ENCODE data around the gene CRAT.

The CRAT gene

GRCh38 chr9:129053020-129053419 is 57.6 kb downstream of the CRAT start:
- H3K9ac ChIP-seq = no peak overlapping the region
- H3K9me3 ChIP-seq = no peaks in the 10 kb centered on the region
- H3K36me3 ChIP-seq = peaks cover 99% of the 10 kb centered on the region
- no peak overlapping the region for H3K27ac ChIP-seq
- TF ChIP-seq Cebpa-rat (IDR thresholded peaks at IDR 0.05) = no peak
- no peaks in the 10 kb centered on the region for H3K27me3 ChIP-seq
- no peaks in the 10 kb centered on the region for H3K4me1 ChIP-seq
- H3K4me3 ChIP-seq = no peak overlapping the region
- no peaks in the 10 kb centered on the region for H4K20me1 ChIP-seq
- H3K4me2 ChIP-seq = no peak overlapping the region

DNA sequence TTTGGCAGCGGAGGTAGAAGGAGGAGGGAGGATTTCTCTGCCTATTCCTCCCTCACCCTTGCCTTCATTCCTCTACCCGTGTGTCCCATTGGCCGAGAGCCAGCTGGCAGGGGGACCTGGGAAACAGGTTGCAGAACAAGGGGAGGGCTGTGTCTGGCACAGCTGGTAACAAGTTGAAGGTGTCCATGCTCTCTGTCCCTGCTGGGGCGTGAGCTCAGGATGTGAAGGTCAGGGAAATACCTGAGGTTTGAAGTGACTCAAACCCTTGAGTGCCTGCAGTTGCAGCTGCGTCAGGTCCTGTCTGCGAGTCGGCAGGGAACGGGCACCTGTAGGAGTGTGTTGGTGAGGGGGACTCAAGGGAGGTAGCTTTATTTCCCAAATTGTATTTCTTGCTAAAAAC is 58.0 kb downstream of the CRAT start:
- Histone ChIP-seq H4K20me1 (no peaks in the 10 kb centered on the region), H3K9ac (no peak overlapping the region), H3K9me3 (no peaks in the 10 kb centered on the region), H3K27ac (no peak overlapping the region), H3K27me3 (no peaks in the 10 kb centered on the region), H3K4me1 (no peaks in the 10 kb centered on the region), H3K4me3 (no peak overlapping the region), H3K36me3 (peaks cover 99% of the 10 kb centered on the region), H3K4me2 (no peak overlapping the region)
- TF ChIP-seq Cebpa-rat (IDR thresholded peaks at IDR 0.05) = no peak

All from BLaER1 (cell line).